Measurements from ENCODE around the gene PTPRF. TPM values are rescaled to one million over a fixed set of nuclear protein-coding genes. Genes with fewer than 3 reads are reported as not detected.

PTPRF gene
- total and polyA plus RNA-seq, 3 donors from 2014 or later = 43.1 to 51.0 (median 45.4) TPM

DNA sequence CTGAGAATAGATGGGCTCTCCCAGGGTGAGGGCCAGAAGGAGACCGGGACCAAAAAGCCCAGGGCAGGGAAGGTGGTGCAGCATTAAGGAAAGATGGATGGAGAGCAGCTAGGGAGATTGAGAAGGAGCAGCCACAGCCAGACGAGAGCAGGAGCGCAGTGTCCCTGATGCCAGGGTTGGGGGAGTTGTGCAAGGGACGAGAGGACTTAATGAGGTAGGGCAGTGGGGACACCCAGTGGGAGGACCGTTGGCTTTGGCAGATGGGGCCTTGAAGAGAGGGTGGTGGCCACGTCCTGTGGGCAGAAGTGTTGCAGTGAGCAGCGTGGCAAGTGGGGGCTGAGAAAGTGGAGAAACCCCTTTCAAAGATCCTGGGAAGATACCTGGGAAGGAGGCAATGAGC lies 81.3 kb downstream of the PTPRF start:
- Histone ChIP-seq H3K4me3 (no peak overlapping the region), H3K27me3 (no peaks in the 10 kb centered on the region), H3K4me1 (no peaks in the 10 kb centered on the region), H3K27ac (no peak overlapping the region), H3K36me3 (ENCODE audit: low read depth, missing control alignments) (no peaks in the 10 kb centered on the region), H3K9me3 (no peaks in the 10 kb centered on the region)
- intact Hi-C loops (cut with DNase I; ENCODE audit: low total_unique reads) = no loop called here
- TF ChIP-seq, protein P1, sequence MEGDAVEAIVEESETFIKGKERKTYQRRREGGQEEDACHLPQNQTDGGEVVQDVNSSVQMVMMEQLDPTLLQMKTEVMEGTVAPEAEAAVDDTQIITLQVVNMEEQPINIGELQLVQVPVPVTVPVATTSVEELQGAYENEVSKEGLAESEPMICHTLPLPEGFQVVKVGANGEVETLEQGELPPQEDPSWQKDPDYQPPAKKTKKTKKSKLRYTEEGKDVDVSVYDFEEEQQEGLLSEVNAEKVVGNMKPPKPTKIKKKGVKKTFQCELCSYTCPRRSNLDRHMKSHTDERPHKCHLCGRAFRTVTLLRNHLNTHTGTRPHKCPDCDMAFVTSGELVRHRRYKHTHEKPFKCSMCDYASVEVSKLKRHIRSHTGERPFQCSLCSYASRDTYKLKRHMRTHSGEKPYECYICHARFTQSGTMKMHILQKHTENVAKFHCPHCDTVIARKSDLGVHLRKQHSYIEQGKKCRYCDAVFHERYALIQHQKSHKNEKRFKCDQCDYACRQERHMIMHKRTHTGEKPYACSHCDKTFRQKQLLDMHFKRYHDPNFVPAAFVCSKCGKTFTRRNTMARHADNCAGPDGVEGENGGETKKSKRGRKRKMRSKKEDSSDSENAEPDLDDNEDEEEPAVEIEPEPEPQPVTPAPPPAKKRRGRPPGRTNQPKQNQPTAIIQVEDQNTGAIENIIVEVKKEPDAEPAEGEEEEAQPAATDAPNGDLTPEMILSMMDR (IDR thresholded peaks at IDR 0.05) = no peak
- TF ChIP-seq POLR2A (IDR thresholded peaks at IDR 0.05) = no peak
- 73 to 83% methylated on average over 7 of the region's 7 CpGs for WGBS, 2 donors
- DNase-seq = no peak

DNA sequence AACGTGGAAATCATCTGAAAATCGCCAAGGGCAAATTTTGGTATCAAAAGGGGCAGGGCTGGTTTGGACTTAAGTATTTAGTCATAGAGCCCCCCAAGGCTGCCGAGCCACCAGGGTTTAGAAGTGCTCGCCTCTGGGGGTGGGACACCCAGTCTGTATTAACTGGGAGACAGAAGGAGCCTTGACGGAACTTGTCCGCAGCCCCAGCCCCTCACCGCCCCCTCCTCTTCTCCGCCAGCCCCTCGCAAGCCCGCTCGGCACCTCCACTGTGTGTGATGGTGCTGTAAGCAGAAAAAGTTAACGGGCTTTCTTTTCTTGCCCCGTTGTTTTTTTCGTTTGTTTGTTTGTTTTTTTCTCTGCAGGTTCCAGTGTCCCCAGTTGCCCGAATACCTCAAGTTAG lies 81.7 kb downstream of the PTPRF start:
- no peak for TF ChIP-seq POLR2A (IDR thresholded peaks at IDR 0.05)
- TF ChIP-seq, protein P1 (IDR thresholded peaks at IDR 0.05) = no peak
- intact Hi-C loops (cut with DNase I; ENCODE audit: low total_unique reads) = no loop called here
- 92 to 93% methylated on average over 15 of the region's 15 CpGs for WGBS, 2 donors
- Histone ChIP-seq H3K4me3 (no peak overlapping the region), H3K27ac (no peak overlapping the region), H3K9me3 (no peaks in the 10 kb centered on the region), H3K4me1 (no peaks in the 10 kb centered on the region), H3K36me3 (ENCODE audit: low read depth, missing control alignments) (no peaks in the 10 kb centered on the region), H3K27me3 (no peaks in the 10 kb centered on the region)
- DNase-seq = no peak

DNA sequence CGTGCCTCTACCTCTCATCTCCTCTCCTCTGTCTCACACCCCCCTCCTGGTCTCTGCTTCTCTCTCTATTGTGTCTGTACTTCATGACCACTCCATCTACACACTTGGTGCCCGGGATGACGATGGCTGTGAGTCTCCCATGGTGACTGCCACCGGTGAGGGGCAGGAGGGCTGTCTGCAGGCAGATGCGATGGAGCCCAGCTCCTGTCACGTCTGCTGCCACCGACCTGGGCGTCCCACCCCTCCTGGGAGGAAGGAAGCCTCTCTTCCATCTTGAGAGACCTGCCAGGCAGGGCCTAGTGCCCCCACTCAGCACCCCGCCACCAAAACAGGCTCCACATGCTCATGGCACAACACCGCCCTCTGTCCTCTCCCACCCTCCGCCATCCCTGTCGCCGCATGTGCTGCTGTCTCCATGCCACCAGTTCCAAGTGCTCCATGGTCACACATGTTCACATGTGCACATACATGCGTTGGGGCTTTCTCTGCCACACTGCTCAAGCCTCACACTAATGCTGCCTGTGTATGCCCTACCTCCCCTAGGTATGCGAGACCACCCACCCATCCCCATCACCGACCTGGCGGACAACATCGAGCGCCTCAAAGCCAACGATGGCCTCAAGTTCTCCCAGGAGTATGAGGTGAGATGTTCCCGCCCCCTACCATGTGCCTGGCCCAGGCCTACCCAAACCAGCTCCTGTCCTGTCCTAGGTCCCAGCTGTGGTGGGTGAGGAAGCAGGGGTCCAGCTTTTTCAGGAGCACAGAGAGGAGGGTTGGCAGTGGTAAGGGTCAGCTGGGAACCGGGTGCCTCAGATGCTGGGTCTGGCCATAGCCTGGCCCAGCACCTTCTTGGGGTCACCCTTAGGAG lies 82.6 kb downstream of the PTPRF start:
- no peak overlapping the region for H3K4me3 ChIP-seq
- no peaks in the 10 kb centered on the region for H3K36me3 ChIP-seq (ENCODE audit: low read depth, missing control alignments)
- no peak for DNase-seq
- TF ChIP-seq, protein P1 (IDR thresholded peaks at IDR 0.05) = no peak
- TF ChIP-seq POLR2A (IDR thresholded peaks at IDR 0.05) = no peak
- H3K27me3 ChIP-seq = no peaks in the 10 kb centered on the region
- WGBS, 2 donors = 91 to 94% methylated on average over 20 to 22 of the region's 22 CpGs
- intact Hi-C loops (cut with DNase I; ENCODE audit: low total_unique reads) = no loop called here
- no peaks in the 10 kb centered on the region for H3K9me3 ChIP-seq
- no peak overlapping the region for H3K27ac ChIP-seq
- no peaks in the 10 kb centered on the region for H3K4me1 ChIP-seq

DNA sequence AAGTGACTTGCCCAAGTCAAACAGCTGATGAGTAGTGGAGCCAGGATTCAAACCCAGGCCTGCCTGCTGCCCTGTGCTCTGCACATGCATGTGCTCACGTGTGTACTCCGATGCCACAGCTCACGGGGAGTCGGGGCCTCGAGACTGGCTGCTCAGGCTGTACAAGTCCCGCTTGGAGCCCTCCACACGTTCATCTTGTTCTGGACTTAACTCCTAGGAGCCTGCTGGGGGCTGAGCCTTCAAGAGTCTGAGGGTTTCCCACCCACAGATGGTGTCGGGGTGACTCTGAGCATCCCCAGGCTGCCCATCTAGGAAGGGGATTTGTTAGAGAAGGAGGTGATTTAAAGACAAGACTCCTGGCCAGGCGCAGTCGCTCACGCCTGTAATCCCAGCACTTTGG lies 83.5 kb downstream of the PTPRF start:
- no peaks in the 10 kb centered on the region for H3K4me1 ChIP-seq
- intact Hi-C loops (cut with DNase I; ENCODE audit: low total_unique reads) = no loop called here
- H3K9me3 ChIP-seq = no peaks in the 10 kb centered on the region
- no peak for DNase-seq
- no peaks in the 10 kb centered on the region for H3K36me3 ChIP-seq (ENCODE audit: low read depth, missing control alignments)
- H3K27ac ChIP-seq = no peak overlapping the region
- no peaks in the 10 kb centered on the region for H3K27me3 ChIP-seq
- H3K4me3 ChIP-seq = no peak overlapping the region
- TF ChIP-seq, protein P1 (IDR thresholded peaks at IDR 0.05) = no peak
- TF ChIP-seq POLR2A (IDR thresholded peaks at IDR 0.05) = no peak
- 92 to 100% methylated on average over 3 to 11 of the region's 11 CpGs for WGBS, 2 donors

DNA sequence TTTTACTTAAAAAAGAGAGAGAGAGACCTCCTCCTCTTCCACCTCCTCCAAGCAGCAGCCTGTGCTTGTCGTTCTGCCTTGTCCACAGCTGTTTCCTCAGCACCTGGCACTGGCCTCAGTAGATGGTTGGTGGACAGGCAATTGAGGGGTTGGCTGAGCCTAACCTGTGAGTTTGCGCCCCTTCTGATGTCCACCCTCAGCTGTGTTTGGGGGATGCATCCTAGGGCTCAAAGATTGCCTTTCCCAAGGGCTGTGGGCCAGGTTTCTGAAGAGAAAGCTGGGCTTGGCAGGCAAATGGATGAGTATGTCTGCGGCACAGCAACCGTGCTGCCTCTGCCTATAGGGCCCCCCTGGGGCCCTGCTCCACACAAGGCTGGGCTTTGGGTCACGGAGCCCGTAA lies 84.2 kb downstream of the PTPRF start:
- DNase-seq = no peak
- WGBS, 2 donors = 81 to 86% methylated on average over 5 to 6 of the region's 6 CpGs
- Histone ChIP-seq H3K27me3 (no peaks in the 10 kb centered on the region), H3K27ac (no peak overlapping the region), H3K9me3 (no peaks in the 10 kb centered on the region), H3K36me3 (ENCODE audit: low read depth, missing control alignments) (no peaks in the 10 kb centered on the region), H3K4me3 (no peak overlapping the region), H3K4me1 (no peaks in the 10 kb centered on the region)
- TF ChIP-seq POLR2A (IDR thresholded peaks at IDR 0.05) = no peak
- TF ChIP-seq, protein P1 (IDR thresholded peaks at IDR 0.05) = no peak
- intact Hi-C loops (cut with DNase I; ENCODE audit: low total_unique reads) = no loop called here
